Thyroid gland (tissue), 4 donors: Measurements from ENCODE around the gene CDK5RAP2.

Experiments
- CTCF ChIP-seq, 6 experiments: fragments of 200-600 bp in 3 of 6; fragments of 450-650 bp in 3 of 6; sonication (generic) in 3 of 6; IDR thresholded peaks; one replicate each; pipeline ENCODE4 v1.5.1; 2016 to 2019; ENCODE audit warnings: antibody characterized with exemption in 6 of 6, mild to moderate bottlenecking in 2 of 6, inconsistent platforms in 1 of 6, moderate library complexity in 1 of 6
- POLR2A ChIP-seq, 2 donors: fragments of 450-650 bp; IDR thresholded peaks; one replicate each; pipeline ENCODE4 v1.6.1; 2017; ENCODE audit warnings: antibody characterized with exemption in 2 of 2, mild to moderate bottlenecking in 2 of 2, moderate library complexity in 1 of 2

GRCh38 chr9:120528327-120528726 is 51.6 kb downstream of the CDK5RAP2 start:
- TF ChIP-seq CTCF (IDR thresholded peaks at IDR 0.05) = no peak
- TF ChIP-seq POLR2A (IDR thresholded peaks at IDR 0.05) = no peak
